GM21737 (cell line): ENCODE measurements around the gene DCHS1.

Experiments
- ATAC-seq: cut with Tn5 transposase; IDR thresholded peaks from one replicate; pipeline ENCODE4 v1.9.1; 2021; ENCODE audit warnings: mild to moderate bottlenecking, moderate library complexity; ENCODE audit not compliant: unreplicated experiment

Gene DCHS1

GRCh38 chr11:6596239-6596877, 59.3 kb downstream of the DCHS1 start:
- ATAC-seq = no peak

GRCh38 chr11:6594142-6594768, 61.4 kb downstream of the DCHS1 start:
- ATAC-seq = no peak

DNA sequence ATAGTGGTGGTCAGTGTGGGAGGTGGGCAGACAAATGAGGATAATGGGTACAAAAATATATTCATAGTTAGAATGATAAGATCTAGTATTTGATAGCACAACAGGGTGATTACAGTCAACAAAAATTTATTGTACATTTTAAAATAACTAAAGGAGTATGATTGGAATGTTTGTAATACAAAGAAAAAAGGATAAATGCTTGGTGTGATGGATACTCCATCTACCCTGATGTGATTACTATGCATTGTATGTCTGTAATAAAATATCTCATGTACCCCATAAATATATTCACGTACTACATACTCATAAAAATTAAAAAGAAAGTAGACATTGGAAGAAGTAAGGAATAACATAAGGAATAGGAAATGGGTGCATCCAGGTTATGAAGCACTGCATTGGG, 67.6 kb downstream of the DCHS1 start:
- no peak for ATAC-seq

GRCh38 chr11:6587360-6587953, 68.2 kb downstream of the DCHS1 start:
- ATAC-seq = no peak

GRCh38 chr11:6586434-6587359, 68.9 kb downstream of the DCHS1 start:
- ATAC-seq = no peak

DNA sequence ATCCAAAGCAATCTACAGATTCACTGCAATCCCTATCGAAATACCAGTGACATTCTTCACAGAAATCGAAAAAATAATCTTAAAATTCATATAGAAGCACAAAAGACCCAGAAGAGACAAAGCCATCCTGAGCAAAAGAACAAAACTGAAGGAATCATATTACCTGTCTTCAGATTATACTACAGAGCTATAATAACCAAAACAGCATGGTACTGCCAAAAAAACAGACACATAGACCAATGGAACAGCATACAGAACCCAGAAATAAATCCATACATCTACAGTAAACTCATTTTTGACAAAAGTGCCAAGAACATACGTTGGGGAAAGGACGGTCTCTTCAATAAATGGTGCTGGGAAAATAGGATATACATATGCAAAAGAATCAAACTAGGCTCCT, 71.1 kb downstream of the DCHS1 start:
- ATAC-seq = no peak

DNA sequence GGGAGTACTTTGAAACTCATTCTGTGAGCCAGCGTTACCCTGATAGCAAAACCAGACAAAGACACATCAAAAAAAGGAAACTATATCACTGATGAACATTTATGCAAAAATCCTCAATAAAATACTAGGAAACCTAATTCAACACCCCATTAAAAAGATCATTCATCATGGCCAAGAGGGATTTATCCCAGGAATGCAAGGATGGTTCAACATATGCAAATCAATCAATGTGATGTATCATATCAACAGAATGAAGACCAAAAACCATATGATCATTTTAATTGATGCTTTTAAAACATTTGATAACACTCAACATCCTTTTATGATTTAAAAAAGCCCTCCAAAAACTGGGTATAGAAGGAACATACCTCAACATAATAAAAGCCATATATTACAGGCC, 72.0 kb downstream of the DCHS1 start:
- no peak for ATAC-seq

DNA sequence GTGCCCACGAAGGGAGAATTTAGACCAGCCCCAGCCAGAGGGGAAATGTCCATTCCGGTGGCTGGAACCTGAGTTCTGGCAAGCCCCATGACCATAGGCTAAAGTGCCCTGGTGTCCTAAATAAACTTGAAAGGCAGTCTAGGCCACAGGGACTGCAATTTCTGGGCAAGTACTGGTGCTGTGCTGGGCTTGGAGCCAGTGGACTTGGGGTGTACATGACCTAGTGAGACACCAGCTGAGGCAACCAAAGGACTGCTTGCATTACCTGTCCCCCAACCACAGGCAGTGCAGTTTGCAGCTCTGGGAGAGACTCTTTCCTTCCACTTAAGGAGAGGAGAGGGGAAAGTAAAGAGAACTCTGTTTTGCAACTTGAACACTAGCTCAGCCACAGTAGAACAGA, 75.9 kb downstream of the DCHS1 start:
- no peak for ATAC-seq

- no peak for ATAC-seq
Observed at GRCh38 chr11:6578134-6578533, 77.5 kb downstream of the DCHS1 start.

DNA sequence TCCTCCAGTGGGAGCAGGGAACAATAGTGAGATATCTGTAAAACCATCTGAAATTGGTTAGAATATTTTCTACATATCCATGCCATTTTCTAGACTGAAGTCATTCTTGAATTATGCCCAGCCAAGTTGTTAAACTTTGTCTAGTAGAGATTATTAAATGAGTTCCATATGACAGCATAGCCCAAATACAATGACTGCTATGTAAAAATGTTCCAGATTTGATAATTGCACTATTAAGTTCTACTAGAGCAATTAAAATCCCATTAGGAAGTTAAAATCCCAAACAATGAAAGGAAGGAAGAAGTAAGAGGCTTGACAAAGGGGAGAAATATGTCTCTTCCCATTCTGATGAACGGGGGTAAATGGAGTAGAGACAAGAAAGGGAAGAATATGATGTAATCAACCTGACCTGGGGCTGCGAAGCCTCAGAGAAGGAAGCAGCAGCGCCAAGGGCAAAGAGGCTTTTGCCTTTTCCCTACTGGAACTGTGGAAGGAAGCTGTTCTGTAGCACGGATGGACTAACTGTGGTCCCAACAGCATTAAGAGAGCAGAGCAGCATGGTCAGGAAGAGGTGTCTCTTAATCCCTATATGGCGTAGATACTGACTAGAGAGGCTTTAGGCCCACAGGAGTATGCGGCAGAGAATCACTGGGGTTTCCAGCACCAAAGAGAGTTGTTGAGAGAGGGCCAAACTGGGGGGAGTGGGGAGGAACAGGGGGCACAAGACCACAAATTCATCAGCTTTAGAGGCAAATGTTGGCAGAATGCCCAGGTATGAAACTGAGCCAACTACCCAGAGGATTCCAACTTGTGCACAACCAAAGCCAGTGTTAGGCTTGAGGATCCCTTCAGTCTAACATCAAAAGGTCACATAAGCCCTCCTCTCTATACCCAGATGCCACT, 78.9 kb downstream of the DCHS1 start:
- ATAC-seq = no peak

DNA sequence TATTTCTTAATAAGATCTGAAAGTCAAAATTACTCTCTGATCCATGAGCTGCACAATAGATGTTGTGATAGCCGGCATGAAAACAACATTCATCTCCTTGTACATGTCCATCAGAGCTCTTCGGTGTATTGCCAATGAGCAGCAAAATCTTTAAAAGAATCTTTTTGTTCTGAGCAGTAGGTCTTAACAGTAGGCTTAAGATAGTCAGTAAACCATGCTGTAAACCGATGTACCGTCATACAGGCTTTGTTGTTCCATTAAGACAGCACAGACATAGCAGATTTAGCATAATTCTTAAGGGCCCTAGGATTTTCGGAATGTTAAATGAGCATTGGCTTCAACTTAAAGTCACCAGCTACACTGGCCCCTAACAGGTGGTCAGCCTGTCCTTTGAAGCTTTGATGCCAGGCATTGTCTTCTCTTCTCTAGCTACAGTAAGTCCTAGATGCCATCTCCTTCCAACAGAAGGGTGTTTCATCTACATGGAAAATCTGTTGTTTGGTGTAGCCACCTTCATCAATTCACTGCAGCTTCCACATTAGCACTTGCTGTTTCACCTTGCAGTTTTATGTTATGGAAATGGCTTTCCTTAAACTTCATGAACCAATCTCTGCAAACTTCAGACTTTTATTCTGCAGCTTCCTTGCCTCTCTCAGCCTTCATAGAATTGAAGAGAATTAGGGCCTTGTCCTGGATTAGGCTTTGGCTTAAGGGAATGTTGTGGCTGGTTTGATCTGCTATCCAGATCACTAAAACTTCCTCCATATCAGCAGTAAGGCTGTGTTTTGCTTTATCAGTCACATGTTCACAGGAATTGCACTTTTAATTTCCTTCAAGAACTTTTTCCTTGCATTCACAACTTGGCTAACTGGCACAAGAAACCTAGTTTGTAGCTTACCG, 80.5 kb downstream of the DCHS1 start:
- no peak for ATAC-seq

DNA sequence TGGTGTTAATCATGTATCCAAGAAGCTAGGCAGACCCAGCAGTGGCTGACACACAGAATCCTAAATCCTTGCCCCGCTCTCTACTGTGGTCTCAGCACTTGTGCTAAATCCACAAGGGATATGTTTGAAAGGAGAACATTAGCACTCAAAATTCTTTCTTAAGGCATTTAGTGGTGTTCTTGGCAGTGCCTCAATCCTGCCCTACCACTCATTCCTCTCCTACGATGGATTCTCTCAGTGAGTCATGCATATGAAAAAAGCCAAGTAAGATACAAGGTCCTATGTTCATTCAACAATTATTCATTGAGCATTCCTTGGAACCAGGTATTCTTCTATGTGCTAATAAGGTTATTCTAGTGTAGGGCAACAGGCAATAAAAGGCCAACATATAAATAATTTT, 83.4 kb downstream of the DCHS1 start:
- ATAC-seq = no peak

GRCh38 chr11:6571434-6572008, 84.1 kb downstream of the DCHS1 start:
- no peak for ATAC-seq
